Hepatocyte (in vitro differentiated cells): ENCODE measurements around the gene MDM4. TPM values are rescaled to one million over a fixed set of nuclear protein-coding genes. Genes with fewer than 3 reads are reported as not detected.

ENCODE experiments used
- DNase-seq: peaks from one replicate; pipeline ENCODE4 v3.0.0-alpha.2; 2016; ENCODE audit warnings: low spot score
- H2AFZ ChIP-seq: fragments of 200-600 bp; sonication (generic); 2 replicates; pipeline ENCODE4 v1.6.0; 2016; ENCODE audit warnings: antibody characterized with exemption, mild to moderate bottlenecking
- H3K27ac ChIP-seq: fragments of 200-600 bp; sonication (generic); 2 replicates; pipeline ENCODE4 v1.5.1; 2016; ENCODE audit warnings: mild to moderate bottlenecking
- H3K27me3 ChIP-seq: fragments of 200-600 bp; sonication (generic); 2 replicates; pipeline ENCODE4 v1.6.1; 2016
- H3K36me3 ChIP-seq: fragments of 200-600 bp; sonication (generic); replicated peaks from 2 replicates; pipeline ENCODE4 v1.5.1; 2016; ENCODE audit warnings: low read depth; ENCODE audit not compliant: insufficient read depth
- H3K4me1 ChIP-seq: fragments of 200-600 bp; sonication (generic); 2 replicates; pipeline ENCODE4 v1.5.1; 2016; ENCODE audit warnings: mild to moderate bottlenecking, moderate library complexity; ENCODE audit not compliant: insufficient read depth
- H3K4me2 ChIP-seq: fragments of 200-600 bp; sonication (generic); 2 replicates; pipeline ENCODE4 v1.6.0; 2016
- H3K4me3 ChIP-seq: fragments of 200-600 bp; sonication (generic); 2 replicates; pipeline ENCODE4 v1.5.1; 2016; ENCODE audit warnings: mild to moderate bottlenecking
- H3K79me2 ChIP-seq: fragments of 200-600 bp; sonication (generic); 2 replicates; pipeline ENCODE4 v1.6.0; 2017; ENCODE audit warnings: mild to moderate bottlenecking
- H3K9me2 ChIP-seq: fragments of 200-600 bp; sonication (generic); replicated peaks from 2 replicates; pipeline ENCODE4 v1.6.0; 2017; ENCODE audit warnings: mild to moderate bottlenecking; ENCODE audit not compliant: insufficient read depth
- H3K9me3 ChIP-seq: fragments of 200-600 bp; sonication (generic); 2 replicates; pipeline ENCODE4 v1.5.1; 2016; ENCODE audit warnings: low read depth, mild to moderate bottlenecking
- H4K20me1 ChIP-seq: fragments of 200-600 bp; sonication (generic); 2 replicates; pipeline ENCODE4 v1.6.0; 2016; ENCODE audit warnings: mild to moderate bottlenecking; ENCODE audit not compliant: insufficient read depth, poor library complexity, severe bottlenecking
- CTCF ChIP-seq: fragments of 200-600 bp; sonication (generic); IDR thresholded peaks from 2 replicates; pipeline ENCODE4 v1.5.1; 2016; ENCODE audit warnings: antibody characterized with exemption, mild to moderate bottlenecking; ENCODE audit not compliant: poor library complexity
- EZH2 ChIP-seq: fragments of 200-600 bp; sonication (generic); IDR thresholded peaks from 2 replicates; pipeline ENCODE4 v1.6.1; 2016; ENCODE audit warnings: antibody characterized with exemption, mild to moderate bottlenecking, borderline replicate concordance
- EZH2phosphoT487 ChIP-seq: fragments of 200-600 bp; sonication (generic); IDR thresholded peaks from one replicate; pipeline ENCODE4 v1.6.1; 2018; ENCODE audit warnings: antibody characterized with exemption, mild to moderate bottlenecking, low read depth, moderate library complexity; ENCODE audit not compliant: unreplicated experiment, severe bottlenecking
- WGBS: methylation state at CpG from one replicate; pipeline ENCODE4 v1.1.6; 2016; ENCODE audit warnings: low lambda C conversion rate; ENCODE audit errors: missing lambda C conversion rate; 5-methylcytosine and 5-hydroxymethylcytosine counted together
- polyA plus RNA-seq: library from polyadenylated mRNA; unstranded; fragments of >200 nt; fragmentation: Nextera tagmentation; extraction: Ambion mirVana; gene quantifications from 2 replicates; pipeline ENCODE4 v1.2.1, GENCODE V29; 2016
- total RNA-seq: library from RNA; depleted of rRNA; stranded (reverse); fragments of >200 nt; gene quantifications from 2 replicates; pipeline ENCODE4 v1.2.3, GENCODE V29; 2014

The MDM4 gene
- total and polyA plus RNA-seq, 2 experiments from 2014 or later, result 15.4 to 47.8 TPM

GRCh38 chr1:204468766-204469302 lies 47.4 kb upstream of the MDM4 start:
- Histone ChIP-seq H2AFZ (no peak overlapping the region), H3K9me3 (no peaks in the 10 kb centered on the region), H3K9me2 (no peaks in the 10 kb centered on the region), H3K27ac (no peak overlapping the region), H3K79me2 (peaks cover 30% of the 10 kb centered on the region), H3K4me3 (no peak overlapping the region), H3K4me1 (peaks cover 7% of the 10 kb centered on the region), H3K36me3 (no peaks in the 10 kb centered on the region), H3K4me2 (no peak overlapping the region), H4K20me1 (no peaks in the 10 kb centered on the region), H3K27me3 (no peaks in the 10 kb centered on the region)
- TF ChIP-seq EZH2, result no peak
- TF ChIP-seq CTCF, result no peak
- no peak for TF ChIP-seq EZH2phosphoT487
- DNase-seq, result no peak
- 92% methylated on average over 18 of the region's 18 CpGs for WGBS

- Histone ChIP-seq H2AFZ (no peak overlapping the region), H3K27me3 (no peaks in the 10 kb centered on the region), H3K4me3 (no peak overlapping the region), H3K9me3 (no peaks in the 10 kb centered on the region), H3K4me1 (peaks cover 3% of the 10 kb centered on the region), H4K20me1 (no peaks in the 10 kb centered on the region), H3K79me2 (peaks cover 35% of the 10 kb centered on the region), H3K36me3 (no peaks in the 10 kb centered on the region), H3K27ac (no peak overlapping the region), H3K4me2 (no peak overlapping the region), H3K9me2 (no peaks in the 10 kb centered on the region)
- WGBS, result 97% methylated on average over 10 of the region's 10 CpGs
- DNase-seq, result no peak
- no peak for TF ChIP-seq EZH2phosphoT487
- no peak for TF ChIP-seq CTCF
- no peak for TF ChIP-seq EZH2
Observed at GRCh38 chr1:204469304-204469703, 46.9 kb upstream of the MDM4 start.

- H3K9me3 ChIP-seq, result no peaks in the 10 kb centered on the region
- TF ChIP-seq CTCF (no peak), EZH2phosphoT487 (no peak), EZH2 (no peak)
- 93% methylated on average over 4 of the region's 4 CpGs for WGBS
- DNase-seq, result no peak
- no peak overlapping the region for H3K4me3 ChIP-seq
- H3K9me2 ChIP-seq, result no peaks in the 10 kb centered on the region
- H2AFZ ChIP-seq, result no peak overlapping the region
- no peak overlapping the region for H3K27ac ChIP-seq
- no peak overlapping the region for H3K4me2 ChIP-seq
- H3K79me2 ChIP-seq, result peaks cover 58% of the 10 kb centered on the region
- H3K27me3 ChIP-seq, result no peaks in the 10 kb centered on the region
- H3K4me1 ChIP-seq, result no peaks in the 10 kb centered on the region
- H4K20me1 ChIP-seq, result peaks cover 18% of the 10 kb centered on the region
- no peaks in the 10 kb centered on the region for H3K36me3 ChIP-seq
Observed at GRCh38 chr1:204471687-204472086, 44.5 kb upstream of the MDM4 start.

GRCh38 chr1:204472660-204473059 lies 43.5 kb upstream of the MDM4 start:
- no peak overlapping the region for H2AFZ ChIP-seq
- H3K79me2 ChIP-seq, result peaks cover 67% of the 10 kb centered on the region
- H3K4me1 ChIP-seq, result no peaks in the 10 kb centered on the region
- H4K20me1 ChIP-seq, result peaks cover 28% of the 10 kb centered on the region
- H3K9me2 ChIP-seq, result no peaks in the 10 kb centered on the region
- DNase-seq, result no peak
- no peak overlapping the region for H3K4me3 ChIP-seq
- no peak overlapping the region for H3K4me2 ChIP-seq
- no peak for TF ChIP-seq CTCF
- no peak for TF ChIP-seq EZH2
- TF ChIP-seq EZH2phosphoT487, result no peak
- 100% methylated on average over 2 of the region's 2 CpGs for WGBS
- no peaks in the 10 kb centered on the region for H3K27me3 ChIP-seq
- H3K9me3 ChIP-seq, result no peaks in the 10 kb centered on the region
- no peak overlapping the region for H3K27ac ChIP-seq
- H3K36me3 ChIP-seq, result no peaks in the 10 kb centered on the region
